ENCODE data around the gene HOMER1. TPM values are rescaled to one million over a fixed set of nuclear protein-coding genes. Genes with fewer than 3 reads are reported as not detected.

The HOMER1 gene
- total and polyA plus RNA-seq, 2 of the 13 experiments (the other 11 are each of a cell fraction or from before 2014, with no cell fraction given) = 5.3 to 24.8 TPM

GRCh38 chr5:79513704-79514390 is at the start of gene HOMER1 (continued):
- 0 out of 2 replicates have a peak, but pooled peaks have one; percentile 47 for TF ChIP-seq NR0B2 (CRISPR knock-in tag; IDR thresholded peaks at IDR 0.05)
- TF ChIP-seq ZNF281 (CRISPR knock-in tag; IDR thresholded peaks at IDR 0.05; ENCODE audit: borderline replicate concordance) = 0 out of 2 replicates have a peak, but pooled peaks have one; percentile 0
- TF ChIP-seq ZNF558 (CRISPR knock-in tag; IDR thresholded peaks at IDR 0.05; ENCODE audit: borderline replicate concordance) = peak; percentile 7; the same call in 1 of the 2 replicates
- TF ChIP-seq, protein P1, sequence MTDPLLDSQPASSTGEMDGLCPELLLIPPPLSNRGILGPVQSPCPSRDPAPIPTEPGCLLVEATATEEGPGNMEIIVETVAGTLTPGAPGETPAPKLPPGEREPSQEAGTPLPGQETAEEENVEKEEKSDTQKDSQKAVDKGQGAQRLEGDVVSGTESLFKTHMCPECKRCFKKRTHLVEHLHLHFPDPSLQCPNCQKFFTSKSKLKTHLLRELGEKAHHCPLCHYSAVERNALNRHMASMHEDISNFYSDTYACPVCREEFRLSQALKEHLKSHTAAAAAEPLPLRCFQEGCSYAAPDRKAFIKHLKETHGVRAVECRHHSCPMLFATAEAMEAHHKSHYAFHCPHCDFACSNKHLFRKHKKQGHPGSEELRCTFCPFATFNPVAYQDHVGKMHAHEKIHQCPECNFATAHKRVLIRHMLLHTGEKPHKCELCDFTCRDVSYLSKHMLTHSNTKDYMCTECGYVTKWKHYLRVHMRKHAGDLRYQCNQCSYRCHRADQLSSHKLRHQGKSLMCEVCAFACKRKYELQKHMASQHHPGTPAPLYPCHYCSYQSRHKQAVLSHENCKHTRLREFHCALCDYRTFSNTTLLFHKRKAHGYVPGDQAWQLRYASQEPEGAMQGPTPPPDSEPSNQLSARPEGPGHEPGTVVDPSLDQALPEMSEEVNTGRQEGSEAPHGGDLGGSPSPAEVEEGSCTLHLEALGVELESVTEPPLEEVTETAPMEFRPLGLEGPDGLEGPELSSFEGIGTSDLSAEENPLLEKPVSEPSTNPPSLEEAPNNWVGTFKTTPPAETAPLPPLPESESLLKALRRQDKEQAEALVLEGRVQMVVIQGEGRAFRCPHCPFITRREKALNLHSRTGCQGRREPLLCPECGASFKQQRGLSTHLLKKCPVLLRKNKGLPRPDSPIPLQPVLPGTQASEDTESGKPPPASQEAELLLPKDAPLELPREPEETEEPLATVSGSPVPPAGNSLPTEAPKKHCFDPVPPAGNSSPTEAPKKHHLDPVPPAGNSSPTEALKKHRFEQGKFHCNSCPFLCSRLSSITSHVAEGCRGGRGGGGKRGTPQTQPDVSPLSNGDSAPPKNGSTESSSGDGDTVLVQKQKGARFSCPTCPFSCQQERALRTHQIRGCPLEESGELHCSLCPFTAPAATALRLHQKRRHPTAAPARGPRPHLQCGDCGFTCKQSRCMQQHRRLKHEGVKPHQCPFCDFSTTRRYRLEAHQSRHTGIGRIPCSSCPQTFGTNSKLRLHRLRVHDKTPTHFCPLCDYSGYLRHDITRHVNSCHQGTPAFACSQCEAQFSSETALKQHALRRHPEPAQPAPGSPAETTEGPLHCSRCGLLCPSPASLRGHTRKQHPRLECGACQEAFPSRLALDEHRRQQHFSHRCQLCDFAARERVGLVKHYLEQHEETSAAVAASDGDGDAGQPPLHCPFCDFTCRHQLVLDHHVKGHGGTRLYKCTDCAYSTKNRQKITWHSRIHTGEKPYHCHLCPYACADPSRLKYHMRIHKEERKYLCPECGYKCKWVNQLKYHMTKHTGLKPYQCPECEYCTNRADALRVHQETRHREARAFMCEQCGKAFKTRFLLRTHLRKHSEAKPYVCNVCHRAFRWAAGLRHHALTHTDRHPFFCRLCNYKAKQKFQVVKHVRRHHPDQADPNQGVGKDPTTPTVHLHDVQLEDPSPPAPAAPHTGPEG (CRISPR knock-in tag; IDR thresholded peaks at IDR 0.05) = peak; percentile 40; the same call in 1 of the 2 replicates
- no peak; the same call in 1 of the 2 replicates for TF ChIP-seq ZNF772 (CRISPR knock-in tag; IDR thresholded peaks at IDR 0.05)
- peak; percentile 55; the same call in 1 of the 2 replicates for TF ChIP-seq TOPORS (CRISPR knock-in tag; IDR thresholded peaks at IDR 0.05)
- peak; percentile 73 for TF ChIP-seq ATF7-NPFF (CRISPR knock-in tag; IDR thresholded peaks at IDR 0.05; ENCODE audit: low read depth)
- TF ChIP-seq, protein P2, sequence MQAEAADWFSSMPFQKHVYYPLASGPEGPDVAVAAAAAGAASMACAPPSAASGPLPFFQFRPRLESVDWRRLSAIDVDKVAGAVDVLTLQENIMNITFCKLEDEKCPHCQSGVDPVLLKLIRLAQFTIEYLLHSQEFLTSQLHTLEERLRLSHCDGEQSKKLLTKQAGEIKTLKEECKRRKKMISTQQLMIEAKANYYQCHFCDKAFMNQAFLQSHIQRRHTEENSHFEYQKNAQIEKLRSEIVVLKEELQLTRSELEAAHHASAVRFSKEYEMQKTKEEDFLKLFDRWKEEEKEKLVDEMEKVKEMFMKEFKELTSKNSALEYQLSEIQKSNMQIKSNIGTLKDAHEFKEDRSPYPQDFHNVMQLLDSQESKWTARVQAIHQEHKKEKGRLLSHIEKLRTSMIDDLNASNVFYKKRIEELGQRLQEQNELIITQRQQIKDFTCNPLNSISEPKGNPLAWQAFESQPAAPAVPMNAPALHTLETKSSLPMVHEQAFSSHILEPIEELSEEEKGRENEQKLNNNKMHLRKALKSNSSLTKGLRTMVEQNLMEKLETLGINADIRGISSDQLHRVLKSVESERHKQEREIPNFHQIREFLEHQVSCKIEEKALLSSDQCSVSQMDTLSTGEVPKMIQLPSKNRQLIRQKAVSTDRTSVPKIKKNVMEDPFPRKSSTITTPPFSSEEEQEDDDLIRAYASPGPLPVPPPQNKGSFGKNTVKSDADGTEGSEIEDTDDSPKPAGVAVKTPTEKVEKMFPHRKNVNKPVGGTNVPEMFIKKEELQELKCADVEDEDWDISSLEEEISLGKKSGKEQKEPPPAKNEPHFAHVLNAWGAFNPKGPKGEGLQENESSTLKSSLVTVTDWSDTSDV (CRISPR knock-in tag; IDR thresholded peaks at IDR 0.05) = no peak
- TF ChIP-seq, protein P3, sequence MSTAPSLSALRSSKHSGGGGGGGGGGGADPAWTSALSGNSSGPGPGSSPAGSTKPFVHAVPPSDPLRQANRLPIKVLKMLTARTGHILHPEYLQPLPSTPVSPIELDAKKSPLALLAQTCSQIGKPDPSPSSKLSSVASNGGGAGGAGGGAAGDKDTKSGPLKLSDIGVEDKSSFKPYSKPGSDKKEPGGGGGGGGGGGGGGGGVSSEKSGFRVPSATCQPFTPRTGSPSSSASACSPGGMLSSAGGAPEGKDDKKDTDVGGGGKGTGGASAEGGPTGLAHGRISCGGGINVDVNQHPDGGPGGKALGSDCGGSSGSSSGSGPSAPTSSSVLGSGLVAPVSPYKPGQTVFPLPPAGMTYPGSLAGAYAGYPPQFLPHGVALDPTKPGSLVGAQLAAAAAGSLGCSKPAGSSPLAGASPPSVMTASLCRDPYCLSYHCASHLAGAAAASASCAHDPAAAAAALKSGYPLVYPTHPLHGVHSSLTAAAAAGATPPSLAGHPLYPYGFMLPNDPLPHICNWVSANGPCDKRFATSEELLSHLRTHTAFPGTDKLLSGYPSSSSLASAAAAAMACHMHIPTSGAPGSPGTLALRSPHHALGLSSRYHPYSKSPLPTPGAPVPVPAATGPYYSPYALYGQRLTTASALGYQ (CRISPR knock-in tag; IDR thresholded peaks at IDR 0.05) = peak; percentile 44
- TF ChIP-seq RAD21 (CRISPR knock-in tag; IDR thresholded peaks at IDR 0.05) = peak; percentile 52
- peak; percentile 54; the same call in 1 of the 2 replicates for TF ChIP-seq HNRNPL (IDR thresholded peaks at IDR 0.05; ENCODE audit: low read depth, low read length)
